ENCODE measurements around the gene SRC.

SRC gene

DNA sequence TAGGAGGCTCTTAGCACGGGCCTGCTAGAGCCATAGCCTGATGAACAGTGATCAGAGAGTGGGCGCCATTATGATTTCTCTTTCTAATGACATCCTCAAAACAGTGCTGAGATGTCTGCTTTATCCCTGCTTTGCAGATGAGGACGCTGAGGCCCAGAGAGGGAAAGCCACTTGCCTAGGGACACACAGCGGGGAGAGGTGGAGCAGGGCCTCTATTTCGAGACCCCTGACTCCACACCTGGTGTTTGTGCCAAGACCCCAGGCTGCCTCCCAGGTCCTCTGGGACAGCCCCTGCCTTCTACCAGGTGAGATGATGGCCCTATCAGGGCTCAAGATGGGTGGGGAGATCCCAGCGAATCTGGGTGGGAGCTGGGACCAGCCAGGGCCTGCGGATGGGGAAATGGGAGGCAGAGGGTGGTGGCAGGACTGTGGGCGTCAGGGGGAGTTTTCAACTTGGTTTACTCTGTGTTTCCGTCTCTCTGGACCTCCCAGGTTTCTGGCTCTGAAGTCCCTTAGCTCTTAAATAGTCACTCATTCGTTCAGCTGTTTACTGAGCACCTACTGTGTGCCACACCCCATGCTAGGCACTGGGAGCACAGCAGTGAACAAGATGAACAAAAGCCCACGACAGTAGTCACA lies 36.7 kb downstream of the SRC start:
- no peak for DNase-seq (ENCODE audit: low read depth)

- no peak for DNase-seq (ENCODE audit: low read depth)
Measured at GRCh38 chr20:37383229-37383989, 37.5 kb downstream of the SRC start.

GRCh38 chr20:37384683-37385174 lies 38.8 kb downstream of the SRC start:
- DNase-seq (ENCODE audit: low read depth): peak; percentile 48

- DNase-seq (ENCODE audit: low read depth): no peak
Measured at GRCh38 chr20:37385176-37385575, 39.2 kb downstream of the SRC start.

GRCh38 chr20:37385659-37386504 lies 39.9 kb downstream of the SRC start:
- DNase-seq (ENCODE audit: low read depth): no peak

DNA sequence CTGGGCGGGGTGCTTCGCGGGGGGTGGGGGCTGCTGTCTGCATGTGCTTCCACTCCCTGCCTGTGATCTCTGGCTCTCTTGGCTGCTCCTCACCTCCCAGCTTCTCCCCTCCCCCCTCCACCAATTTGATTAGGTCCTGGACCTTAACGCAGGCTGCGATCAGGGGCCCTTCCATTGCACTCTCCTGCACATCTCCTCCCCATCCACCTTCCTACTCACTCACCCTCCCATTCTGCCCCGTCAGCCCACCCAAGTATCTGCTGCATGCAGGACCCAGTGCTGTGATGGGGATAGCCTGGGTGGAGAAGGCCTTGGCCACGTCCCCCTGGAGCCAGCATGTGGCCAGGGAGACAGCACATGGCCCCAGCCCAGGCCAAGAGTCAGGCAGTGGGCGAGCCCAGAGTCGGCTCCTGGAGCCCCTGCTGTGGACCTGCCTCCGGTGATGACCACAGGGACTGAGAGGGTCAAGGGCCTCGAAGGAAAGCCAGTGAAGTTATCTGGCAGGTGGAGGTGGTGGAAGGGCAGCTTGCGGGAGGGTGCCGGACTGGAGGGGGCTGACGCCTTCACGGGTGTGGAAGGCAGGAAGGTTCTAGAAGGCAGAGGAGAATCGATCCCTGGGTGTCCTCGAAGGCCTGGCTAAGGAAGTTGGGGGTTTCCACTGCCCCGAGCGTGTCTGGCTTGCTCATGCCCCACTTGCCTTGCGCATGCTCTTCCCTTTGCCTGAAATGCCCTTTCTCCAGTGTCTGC lies 40.7 kb downstream of the SRC start:
- no peak for DNase-seq (ENCODE audit: low read depth)

GRCh38 chr20:37387519-37388269 lies 41.8 kb downstream of the SRC start:
- no peak for DNase-seq (ENCODE audit: low read depth)

DNA sequence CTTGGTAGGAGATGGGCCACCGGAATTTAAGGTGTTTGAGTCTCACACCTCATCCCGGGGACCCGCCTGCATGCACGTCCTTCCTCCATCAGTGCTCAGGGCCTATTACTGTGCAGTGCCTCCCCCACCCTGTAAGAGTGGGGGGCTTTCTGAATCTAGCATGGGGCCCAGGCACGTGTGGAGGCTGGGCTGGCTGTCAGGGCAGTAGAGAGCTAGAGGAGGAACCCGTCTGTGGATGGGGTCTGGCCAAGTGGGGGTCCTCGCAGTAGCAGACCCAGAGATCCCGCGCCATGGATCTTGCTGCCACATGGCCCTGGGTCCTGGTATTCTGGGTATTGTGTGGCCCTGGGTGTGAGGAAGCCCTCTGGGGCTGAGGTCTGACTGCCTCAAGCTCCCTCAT lies 42.9 kb downstream of the SRC start:
- DNase-seq (ENCODE audit: low read depth): no peak

GRCh38 chr20:37389241-37389747 lies 43.4 kb downstream of the SRC start:
- no peak for DNase-seq (ENCODE audit: low read depth)

DNA sequence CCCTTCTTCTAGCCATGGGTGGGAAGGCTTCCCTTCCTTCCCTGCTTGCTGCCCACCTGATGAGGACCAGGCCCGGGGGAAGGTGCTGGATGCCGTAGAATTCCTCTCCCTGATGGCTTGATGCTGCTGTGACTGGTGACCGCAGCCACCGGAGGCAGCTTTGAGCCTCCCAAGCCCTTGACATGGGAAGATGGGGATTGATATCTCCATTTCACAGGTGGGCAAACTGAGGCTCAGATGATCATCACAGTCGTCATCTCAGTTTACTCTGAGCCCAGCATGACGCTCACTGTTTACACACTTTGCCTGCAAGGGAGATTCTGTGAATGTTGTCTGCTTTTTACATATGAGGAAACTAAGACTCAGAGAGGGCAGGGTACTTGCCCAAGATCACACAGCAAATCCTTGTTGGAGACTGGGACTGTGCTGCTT lies 43.9 kb downstream of the SRC start:
- DNase-seq (ENCODE audit: low read depth): no peak

DNA sequence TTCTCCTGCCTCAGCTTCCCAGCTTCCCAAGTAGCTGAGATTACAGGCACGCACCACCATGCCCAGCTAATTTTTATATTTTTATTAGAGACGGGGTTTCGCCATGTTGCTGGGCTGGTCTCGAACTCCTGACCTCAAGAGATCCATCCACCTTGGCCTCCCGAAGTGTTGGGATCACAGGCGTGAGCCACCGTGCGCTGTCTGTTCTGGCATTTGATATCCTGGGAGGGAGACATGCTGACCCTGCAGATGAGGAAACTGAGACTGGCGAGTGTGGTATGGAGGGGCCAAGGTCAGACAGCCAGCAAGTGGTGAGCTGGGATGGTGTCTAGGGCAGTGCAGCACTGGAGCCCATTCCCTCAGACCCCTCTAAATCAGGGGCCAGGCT lies 44.6 kb downstream of the SRC start:
- DNase-seq (ENCODE audit: low read depth): no peak

DNA sequence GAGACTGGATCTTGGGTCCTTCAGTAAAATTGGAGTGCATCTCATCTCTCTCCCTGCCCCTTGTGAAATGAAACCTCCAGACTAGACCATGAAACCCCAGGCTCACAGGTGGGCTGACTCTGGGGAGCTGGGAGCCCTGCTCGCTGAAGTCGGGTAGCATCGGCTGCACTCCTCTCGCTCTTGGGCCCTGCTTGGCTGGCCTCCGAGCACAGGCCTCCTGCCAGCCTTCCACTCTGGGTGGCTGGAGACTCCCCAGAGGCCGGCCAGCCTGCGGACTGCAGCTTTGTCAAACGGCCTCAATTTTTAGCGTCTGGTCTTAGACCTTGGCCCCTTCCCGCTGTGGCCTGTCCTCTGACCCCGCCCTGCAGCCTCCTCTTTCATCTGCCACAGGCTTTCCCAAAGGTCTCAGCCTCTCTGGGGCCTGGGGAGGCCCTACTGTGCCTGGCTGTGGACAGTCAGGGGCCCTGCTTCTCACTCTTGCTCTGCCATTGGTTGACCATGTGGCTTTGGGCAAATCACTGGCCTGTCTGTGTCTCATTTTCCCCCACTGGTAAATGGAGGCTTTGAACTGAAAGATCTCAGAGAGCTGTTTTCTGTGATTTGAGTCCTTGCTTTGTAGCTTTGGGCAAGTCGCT lies 45.1 kb downstream of the SRC start:
- DNase-seq (ENCODE audit: low read depth): no peak

- DNase-seq (ENCODE audit: low read depth): no peak
Measured at GRCh38 chr20:37392441-37393195, 46.7 kb downstream of the SRC start.

GRCh38 chr20:37393196-37393862 lies 47.4 kb downstream of the SRC start:
- DNase-seq (ENCODE audit: low read depth): no peak

GRCh38 chr20:37393863-37394542 lies 48.1 kb downstream of the SRC start:
- DNase-seq (ENCODE audit: low read depth): no peak

- no peak for DNase-seq (ENCODE audit: low read depth)
Measured at GRCh38 chr20:37394543-37395409, 48.8 kb downstream of the SRC start.

DNA sequence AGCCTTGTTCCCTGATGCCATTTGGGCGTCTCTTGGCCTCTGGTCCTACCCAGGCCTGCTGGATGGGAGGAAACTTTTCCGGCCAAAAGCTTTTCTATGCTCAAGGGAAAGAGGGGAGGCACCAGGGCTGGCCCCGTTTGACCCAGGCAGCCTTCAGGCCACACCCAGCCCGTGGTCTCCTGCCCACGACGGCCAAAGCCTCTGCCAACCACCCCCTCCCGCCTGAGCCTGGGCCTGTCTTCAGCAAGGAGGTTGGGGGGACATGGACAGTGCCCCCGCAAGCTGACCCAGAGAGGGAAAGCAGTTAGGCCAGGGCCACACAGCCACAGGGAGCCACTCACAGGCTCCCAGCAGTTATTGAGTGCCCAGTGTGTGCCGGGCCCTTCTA lies 49.5 kb downstream of the SRC start:
- DNase-seq (ENCODE audit: low read depth): no peak

Measured in fibroblast of gingiva (primary cell).